ENCODE measurements around the gene SPECC1. TPM values are rescaled to one million over a fixed set of nuclear protein-coding genes. Genes with fewer than 3 reads are reported as not detected.

Gene SPECC1
- total RNA-seq, 2 donors from 2014 or later: 15.8 to 17.4 TPM

DNA sequence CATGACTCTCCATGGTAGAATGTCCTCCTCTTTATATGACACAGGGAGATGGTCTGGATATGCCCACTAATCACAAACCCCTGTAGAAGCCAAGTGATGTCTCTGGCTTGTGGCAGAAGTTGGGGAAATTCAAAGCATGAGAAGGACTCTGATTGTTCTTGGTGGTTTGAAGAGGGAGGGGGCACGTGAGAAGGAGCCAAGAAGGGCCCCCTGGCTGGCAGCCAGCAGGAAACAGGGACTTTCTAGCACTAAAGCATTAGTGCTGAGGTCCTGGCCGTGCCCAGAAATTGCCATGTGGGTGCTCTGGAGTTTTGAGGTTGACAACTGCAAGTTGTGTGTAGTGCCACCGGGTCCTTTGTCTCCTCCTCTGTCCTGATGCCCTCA lies 258.3 kb downstream of the SPECC1 start:
- 44 to 47% methylated on average over 3 of the region's 3 CpGs for WGBS, 2 donors
- H3K36me3 ChIP-seq (replicated peaks in 1 of 2; ENCODE audit: insufficient read depth in 1 of 2, low read depth in 2 of 2): no peaks in the 10 kb centered on the region
- ATAC-seq: no peak
- no peaks in the 10 kb centered on the region for H3K9me3 ChIP-seq
- no peaks in the 10 kb centered on the region for H3K4me1 ChIP-seq
- intact Hi-C loops (cut with DNase I): no loop called here
- DNase-seq: no peak
- TF ChIP-seq POLR2A (IDR thresholded peaks at IDR 0.05): no peak
- TF ChIP-seq, protein P1, sequence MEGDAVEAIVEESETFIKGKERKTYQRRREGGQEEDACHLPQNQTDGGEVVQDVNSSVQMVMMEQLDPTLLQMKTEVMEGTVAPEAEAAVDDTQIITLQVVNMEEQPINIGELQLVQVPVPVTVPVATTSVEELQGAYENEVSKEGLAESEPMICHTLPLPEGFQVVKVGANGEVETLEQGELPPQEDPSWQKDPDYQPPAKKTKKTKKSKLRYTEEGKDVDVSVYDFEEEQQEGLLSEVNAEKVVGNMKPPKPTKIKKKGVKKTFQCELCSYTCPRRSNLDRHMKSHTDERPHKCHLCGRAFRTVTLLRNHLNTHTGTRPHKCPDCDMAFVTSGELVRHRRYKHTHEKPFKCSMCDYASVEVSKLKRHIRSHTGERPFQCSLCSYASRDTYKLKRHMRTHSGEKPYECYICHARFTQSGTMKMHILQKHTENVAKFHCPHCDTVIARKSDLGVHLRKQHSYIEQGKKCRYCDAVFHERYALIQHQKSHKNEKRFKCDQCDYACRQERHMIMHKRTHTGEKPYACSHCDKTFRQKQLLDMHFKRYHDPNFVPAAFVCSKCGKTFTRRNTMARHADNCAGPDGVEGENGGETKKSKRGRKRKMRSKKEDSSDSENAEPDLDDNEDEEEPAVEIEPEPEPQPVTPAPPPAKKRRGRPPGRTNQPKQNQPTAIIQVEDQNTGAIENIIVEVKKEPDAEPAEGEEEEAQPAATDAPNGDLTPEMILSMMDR (IDR thresholded peaks at IDR 0.05): no peak
- no peak overlapping the region for H3K27ac ChIP-seq
- H3K4me3 ChIP-seq: no peak overlapping the region
- no peaks in the 10 kb centered on the region for H3K27me3 ChIP-seq

DNA sequence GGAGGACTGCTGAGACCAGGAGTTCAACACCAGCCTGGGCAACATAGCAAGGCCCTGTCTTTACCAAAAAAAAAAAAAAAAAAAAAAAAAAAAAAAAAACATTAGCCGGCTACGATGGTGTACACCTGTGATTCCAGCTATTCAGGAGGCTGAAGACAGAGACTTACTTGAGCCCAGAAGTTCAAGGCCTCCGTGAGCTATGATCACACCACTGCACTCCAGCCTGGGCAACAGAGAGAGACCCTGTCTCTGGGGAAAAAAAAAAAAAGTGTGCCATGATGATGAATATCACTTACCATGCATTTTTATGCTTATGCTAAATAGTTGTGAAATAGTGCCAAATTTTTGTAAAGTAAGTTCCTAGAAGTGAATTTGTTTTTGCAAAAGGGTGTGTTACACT lies 261.2 kb downstream of the SPECC1 start:
- intact Hi-C loops (cut with DNase I): no loop called here
- Histone ChIP-seq H3K27me3 (no peaks in the 10 kb centered on the region), H3K27ac (no peak overlapping the region), H3K4me1 (no peaks in the 10 kb centered on the region), H3K4me3 (no peak overlapping the region), H3K9me3 (no peaks in the 10 kb centered on the region), H3K36me3 (replicated peaks in 1 of 2; ENCODE audit: insufficient read depth in 1 of 2, low read depth in 2 of 2) (no peaks in the 10 kb centered on the region)
- no peak for ATAC-seq
- no peak for DNase-seq
- 93 to 100% methylated on average over 3 of the region's 3 CpGs for WGBS, 2 donors
- TF ChIP-seq, protein P1 (IDR thresholded peaks at IDR 0.05): no peak
- no peak for TF ChIP-seq POLR2A (IDR thresholded peaks at IDR 0.05)

DNA sequence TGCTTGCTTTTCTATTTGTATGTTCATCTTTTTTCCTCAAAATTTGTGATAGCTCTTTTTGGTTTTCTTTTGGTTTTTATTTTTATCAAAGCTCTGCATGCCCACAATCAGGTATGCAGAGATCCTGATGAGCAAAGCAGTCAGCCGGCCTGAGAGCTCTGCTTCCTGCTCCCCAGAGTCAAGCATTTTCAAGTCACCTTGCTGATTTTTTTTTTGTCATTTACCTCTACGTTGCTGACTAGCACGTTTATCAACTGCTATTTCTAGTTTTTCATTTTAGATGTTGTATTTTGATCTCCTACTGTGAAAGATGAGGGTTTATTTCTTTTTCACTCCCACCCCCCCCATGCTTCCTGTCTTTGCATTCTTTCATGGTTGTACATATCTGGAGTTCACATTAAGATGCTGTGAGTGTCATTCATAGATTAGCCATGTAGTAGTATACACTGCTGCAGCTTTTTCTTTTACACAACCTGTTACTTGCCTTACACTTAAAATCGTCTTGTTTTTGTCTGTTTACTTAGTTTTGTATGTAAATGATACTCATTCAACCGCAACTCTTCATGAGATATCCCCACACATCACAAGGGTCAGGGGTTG lies 262.0 kb downstream of the SPECC1 start:
- no peak for ATAC-seq
- Histone ChIP-seq H3K4me1 (no peaks in the 10 kb centered on the region), H3K9me3 (no peaks in the 10 kb centered on the region), H3K4me3 (no peak overlapping the region), H3K36me3 (replicated peaks in 1 of 2; ENCODE audit: insufficient read depth in 1 of 2, low read depth in 2 of 2) (no peaks in the 10 kb centered on the region), H3K27ac (no peak overlapping the region), H3K27me3 (no peaks in the 10 kb centered on the region)
- no peak for TF ChIP-seq POLR2A (IDR thresholded peaks at IDR 0.05)
- TF ChIP-seq, protein P1 (IDR thresholded peaks at IDR 0.05): no peak
- intact Hi-C loops (cut with DNase I): no loop called here
- no peak for DNase-seq
- 64 to 72% methylated on average over 5 of the region's 5 CpGs for WGBS, 2 donors

DNA sequence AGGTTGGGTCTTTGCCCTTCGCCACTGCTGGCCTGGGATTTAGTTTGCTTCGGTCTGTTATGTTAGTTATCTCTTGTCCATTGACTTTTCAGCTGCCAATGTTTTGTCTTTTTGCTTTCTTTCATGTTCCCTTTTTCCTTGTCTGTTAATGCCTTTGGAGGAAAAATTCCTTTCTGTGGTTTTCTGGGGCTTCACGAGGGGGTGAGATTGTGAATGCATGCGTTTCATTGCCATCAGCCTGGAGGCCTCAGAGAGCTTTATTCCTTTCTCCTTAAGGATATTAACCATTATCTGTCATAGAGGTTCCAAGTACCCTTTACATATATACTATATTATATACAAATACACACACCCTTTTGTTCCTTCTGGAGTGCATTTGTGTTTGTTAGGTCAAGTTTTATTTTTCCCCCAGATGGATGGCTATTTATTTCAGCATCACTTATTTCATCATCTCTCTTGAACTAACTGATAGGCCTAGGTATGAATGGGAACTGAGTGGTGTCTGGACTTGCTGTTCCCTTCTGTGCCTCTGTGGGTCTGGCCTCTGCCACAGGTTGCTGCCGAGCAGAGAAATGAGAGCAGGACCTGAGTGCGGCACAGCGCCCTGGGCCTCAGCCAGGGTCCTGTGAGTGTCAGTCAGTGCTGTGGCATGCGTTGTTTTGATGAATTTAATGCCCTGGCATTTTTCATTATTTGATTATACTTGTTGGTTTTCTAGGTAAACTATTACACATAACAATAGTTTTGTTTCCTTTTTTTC lies 264.8 kb downstream of the SPECC1 start:
- Histone ChIP-seq H3K27ac (no peak overlapping the region), H3K4me1 (no peaks in the 10 kb centered on the region), H3K9me3 (no peaks in the 10 kb centered on the region), H3K4me3 (no peak overlapping the region), H3K27me3 (no peaks in the 10 kb centered on the region), H3K36me3 (replicated peaks in 1 of 2; ENCODE audit: insufficient read depth in 1 of 2, low read depth in 2 of 2) (no peaks in the 10 kb centered on the region)
- DNase-seq (no peak), ATAC-seq (no peak)
- WGBS, 2 donors: 78 to 92% methylated on average over 7 to 8 of the region's 8 CpGs
- intact Hi-C loops (cut with DNase I): no loop called here
- TF ChIP-seq POLR2A (IDR thresholded peaks at IDR 0.05): no peak
- TF ChIP-seq, protein P1 (IDR thresholded peaks at IDR 0.05): no peak

DNA sequence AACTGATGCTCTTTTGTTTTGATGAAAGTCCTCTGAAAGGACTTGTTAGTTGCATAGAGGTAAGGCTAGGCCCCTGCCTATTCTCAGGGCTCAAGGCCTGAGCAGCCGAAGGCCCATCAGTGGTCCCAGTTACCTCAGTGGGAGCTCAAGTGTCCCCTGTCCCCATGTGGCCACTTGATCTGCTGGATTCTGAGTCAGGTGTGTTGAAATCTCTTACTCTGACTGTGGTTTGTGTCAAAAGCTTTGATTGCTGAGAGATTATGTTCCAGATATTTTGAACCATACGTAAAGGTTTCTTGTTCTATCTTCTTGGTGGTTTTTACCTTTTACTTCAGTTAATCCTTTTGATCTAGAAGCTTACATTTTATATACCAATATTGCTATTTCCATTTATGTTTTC lies 266.5 kb downstream of the SPECC1 start:
- Histone ChIP-seq H3K27ac (no peak overlapping the region), H3K4me3 (no peak overlapping the region), H3K27me3 (no peaks in the 10 kb centered on the region), H3K4me1 (no peaks in the 10 kb centered on the region), H3K36me3 (replicated peaks in 1 of 2; ENCODE audit: insufficient read depth in 1 of 2, low read depth in 2 of 2) (no peaks in the 10 kb centered on the region), H3K9me3 (no peaks in the 10 kb centered on the region)
- 93 to 96% methylated on average over 2 of the region's 2 CpGs for WGBS, 2 donors
- ATAC-seq (no peak), DNase-seq (no peak)
- no peak for TF ChIP-seq POLR2A (IDR thresholded peaks at IDR 0.05)
- TF ChIP-seq, protein P1 (IDR thresholded peaks at IDR 0.05): no peak
- intact Hi-C loops (cut with DNase I): no loop called here
